ENCODE measurements around the gene ZNF148.

- TF ChIP-seq POLR2A (IDR thresholded peaks at IDR 0.05; ENCODE audit: low read depth) (no peak), CTCF (IDR thresholded peaks at IDR 0.05) (no peak), POLR2AphosphoS5 (IDR thresholded peaks at IDR 0.05) (no peak)
Measured at GRCh38 chr3:125267460-125267859, 107.7 kb downstream of the ZNF148 start.

Data from esophagus muscularis mucosa (tissue), 3 donors.